Panc1 (cell line): Measurements from ENCODE around the gene BCL2L11.

Source experiments
- POLR2AphosphoS5 ChIP-seq: IDR thresholded peaks from 2 replicates; pipeline ENCODE4 v1.6.1; 2012; ENCODE audit warnings: mild to moderate bottlenecking, low read depth, low read length, moderate library complexity
- TCF7L2 ChIP-seq: IDR thresholded peaks from 2 replicates; pipeline ENCODE4 v1.6.1; 2011; ENCODE audit warnings: mild to moderate bottlenecking, low read depth, low read length, inconsistent platforms
- TF ChIP-seq, protein P1 (sequence below): fragments of 450-650 bp; IDR thresholded peaks from 2 replicates; pipeline ENCODE4 v1.5.1; 2017; ENCODE audit warnings: mild to moderate bottlenecking
- TF ChIP-seq, protein P2 (sequence below), 2 experiments: IDR thresholded peaks; 2 replicates each; pipeline ENCODE4 v1.6.1; 2011 to 2012; ENCODE audit warnings: low read depth in 2 of 2, control low read depth in 1 of 2, low read length in 1 of 2, mild to moderate bottlenecking in 1 of 2, moderate library complexity in 1 of 2; ENCODE audit not compliant: insufficient read depth in 1 of 2

DNA sequence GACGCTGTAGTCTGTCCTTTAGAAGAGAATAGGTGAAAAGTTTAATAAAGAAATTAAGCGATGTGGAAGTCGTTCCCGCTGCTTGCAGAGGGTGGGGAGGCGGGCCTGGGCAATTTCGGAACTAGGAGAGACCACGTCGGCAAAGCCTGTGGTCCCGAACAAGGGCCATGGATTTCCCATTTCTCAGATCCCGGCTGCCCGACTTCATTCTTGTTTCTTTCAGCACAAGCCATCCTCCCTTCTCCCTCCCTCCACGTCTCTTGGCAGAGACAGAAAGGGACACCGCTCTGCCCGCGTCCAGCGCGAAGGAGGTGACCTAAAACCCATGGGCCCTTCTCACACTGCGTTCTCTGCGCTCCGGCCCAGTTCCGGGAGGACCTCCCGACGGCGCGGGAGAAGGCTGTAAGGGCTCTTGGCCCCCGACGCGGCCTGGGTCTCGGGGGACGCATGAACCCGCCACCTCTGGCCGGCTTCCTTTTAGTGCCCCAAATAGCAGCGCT lies 2.2 kb upstream of the BCL2L11 start:
- TF ChIP-seq, protein P1, sequence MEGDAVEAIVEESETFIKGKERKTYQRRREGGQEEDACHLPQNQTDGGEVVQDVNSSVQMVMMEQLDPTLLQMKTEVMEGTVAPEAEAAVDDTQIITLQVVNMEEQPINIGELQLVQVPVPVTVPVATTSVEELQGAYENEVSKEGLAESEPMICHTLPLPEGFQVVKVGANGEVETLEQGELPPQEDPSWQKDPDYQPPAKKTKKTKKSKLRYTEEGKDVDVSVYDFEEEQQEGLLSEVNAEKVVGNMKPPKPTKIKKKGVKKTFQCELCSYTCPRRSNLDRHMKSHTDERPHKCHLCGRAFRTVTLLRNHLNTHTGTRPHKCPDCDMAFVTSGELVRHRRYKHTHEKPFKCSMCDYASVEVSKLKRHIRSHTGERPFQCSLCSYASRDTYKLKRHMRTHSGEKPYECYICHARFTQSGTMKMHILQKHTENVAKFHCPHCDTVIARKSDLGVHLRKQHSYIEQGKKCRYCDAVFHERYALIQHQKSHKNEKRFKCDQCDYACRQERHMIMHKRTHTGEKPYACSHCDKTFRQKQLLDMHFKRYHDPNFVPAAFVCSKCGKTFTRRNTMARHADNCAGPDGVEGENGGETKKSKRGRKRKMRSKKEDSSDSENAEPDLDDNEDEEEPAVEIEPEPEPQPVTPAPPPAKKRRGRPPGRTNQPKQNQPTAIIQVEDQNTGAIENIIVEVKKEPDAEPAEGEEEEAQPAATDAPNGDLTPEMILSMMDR: no peak
- TF ChIP-seq, protein P2, sequence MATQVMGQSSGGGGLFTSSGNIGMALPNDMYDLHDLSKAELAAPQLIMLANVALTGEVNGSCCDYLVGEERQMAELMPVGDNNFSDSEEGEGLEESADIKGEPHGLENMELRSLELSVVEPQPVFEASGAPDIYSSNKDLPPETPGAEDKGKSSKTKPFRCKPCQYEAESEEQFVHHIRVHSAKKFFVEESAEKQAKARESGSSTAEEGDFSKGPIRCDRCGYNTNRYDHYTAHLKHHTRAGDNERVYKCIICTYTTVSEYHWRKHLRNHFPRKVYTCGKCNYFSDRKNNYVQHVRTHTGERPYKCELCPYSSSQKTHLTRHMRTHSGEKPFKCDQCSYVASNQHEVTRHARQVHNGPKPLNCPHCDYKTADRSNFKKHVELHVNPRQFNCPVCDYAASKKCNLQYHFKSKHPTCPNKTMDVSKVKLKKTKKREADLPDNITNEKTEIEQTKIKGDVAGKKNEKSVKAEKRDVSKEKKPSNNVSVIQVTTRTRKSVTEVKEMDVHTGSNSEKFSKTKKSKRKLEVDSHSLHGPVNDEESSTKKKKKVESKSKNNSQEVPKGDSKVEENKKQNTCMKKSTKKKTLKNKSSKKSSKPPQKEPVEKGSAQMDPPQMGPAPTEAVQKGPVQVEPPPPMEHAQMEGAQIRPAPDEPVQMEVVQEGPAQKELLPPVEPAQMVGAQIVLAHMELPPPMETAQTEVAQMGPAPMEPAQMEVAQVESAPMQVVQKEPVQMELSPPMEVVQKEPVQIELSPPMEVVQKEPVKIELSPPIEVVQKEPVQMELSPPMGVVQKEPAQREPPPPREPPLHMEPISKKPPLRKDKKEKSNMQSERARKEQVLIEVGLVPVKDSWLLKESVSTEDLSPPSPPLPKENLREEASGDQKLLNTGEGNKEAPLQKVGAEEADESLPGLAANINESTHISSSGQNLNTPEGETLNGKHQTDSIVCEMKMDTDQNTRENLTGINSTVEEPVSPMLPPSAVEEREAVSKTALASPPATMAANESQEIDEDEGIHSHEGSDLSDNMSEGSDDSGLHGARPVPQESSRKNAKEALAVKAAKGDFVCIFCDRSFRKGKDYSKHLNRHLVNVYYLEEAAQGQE (IDR thresholded peaks at IDR 0.05; ENCODE audit: insufficient read depth in 1 of 2, low read depth in 2 of 2, low read length in 1 of 2): no peak
- TF ChIP-seq POLR2AphosphoS5 (no peak), TCF7L2 (no peak)
